Measurements from ENCODE around the gene DCDC2.

DNA sequence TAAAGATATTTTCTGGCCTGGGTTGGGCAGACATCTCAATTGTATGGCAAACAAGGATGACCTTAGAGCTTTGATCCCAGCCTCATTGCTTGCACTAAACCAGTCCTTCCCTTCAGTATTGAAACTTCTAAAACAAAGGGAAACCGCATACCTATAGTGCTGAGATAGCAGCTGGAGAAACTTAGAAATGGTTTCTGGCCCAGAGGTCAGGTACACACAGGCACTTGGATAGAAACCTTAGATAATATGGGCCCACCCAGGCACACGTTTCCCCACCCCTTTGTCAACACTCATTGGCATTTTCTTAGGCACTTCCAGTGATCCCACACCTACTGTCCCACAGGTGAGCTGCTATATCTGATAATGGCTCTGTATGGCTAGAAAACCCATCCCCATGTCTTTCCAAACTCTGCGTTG lies 209.7 kb downstream of the DCDC2 start:
- TF ChIP-seq TARDBP (IDR thresholded peaks at IDR 0.05), result no peak
- no peak for TF ChIP-seq CTBP1 (IDR thresholded peaks at IDR 0.05; ENCODE audit: borderline replicate concordance)
- TF ChIP-seq ZNF384 (IDR thresholded peaks at IDR 0.05), result no peak
- no peak for TF ChIP-seq SUZ12 (IDR thresholded peaks at IDR 0.05)
- no peak for TF ChIP-seq FOXM1 (IDR thresholded peaks at IDR 0.05; ENCODE audit: borderline replicate concordance)
- TF ChIP-seq ARNT (IDR thresholded peaks at IDR 0.05), result no peak

All from HEK293T (cell line).